Parathyroid adenoma (tissue), 2 donors: ENCODE results near the gene TAS2R9.

ENCODE experiments used
- H2AFZ ChIP-seq: fragments of 300-600 bp; sonication (generic); one replicate; pipeline ENCODE4 v1.7.0; 2017; ENCODE audit warnings: antibody characterized with exemption, mild to moderate bottlenecking
- H3K27ac ChIP-seq: fragments of 300-600 bp; sonication (generic); one replicate; pipeline ENCODE4 v1.7.0; 2017
- H3K27me3 ChIP-seq: fragments of 300-600 bp; sonication (generic); one replicate; pipeline ENCODE4 v1.7.0; 2017; ENCODE audit warnings: low read length; ENCODE audit not compliant: control insufficient read depth, insufficient read depth
- H3K36me3 ChIP-seq: fragments of 300-600 bp; sonication (generic); one replicate; pipeline ENCODE4 v1.7.0; 2017; ENCODE audit warnings: low read length; ENCODE audit not compliant: control insufficient read depth, insufficient read depth
- H3K4me1 ChIP-seq: fragments of 300-600 bp; sonication (generic); one replicate; pipeline ENCODE4 v1.7.0; 2017; ENCODE audit warnings: control low read depth
- H3K4me2 ChIP-seq: fragments of 300-600 bp; sonication (generic); one replicate; pipeline ENCODE4 v1.7.0; 2017; ENCODE audit warnings: low read length
- H3K4me3 ChIP-seq: fragments of 300-600 bp; sonication (generic); one replicate; pipeline ENCODE4 v1.7.0; 2017; ENCODE audit warnings: low read depth, low read length
- H3K79me2 ChIP-seq: fragments of 300-600 bp; sonication (generic); one replicate; pipeline ENCODE4 v1.7.0; 2017; ENCODE audit warnings: control low read depth
- H3K9ac ChIP-seq: fragments of 300-600 bp; sonication (generic); one replicate; pipeline ENCODE4 v1.7.0; 2017; ENCODE audit warnings: mild to moderate bottlenecking
- H3K9me3 ChIP-seq: fragments of 300-600 bp; sonication (generic); one replicate; pipeline ENCODE4 v1.7.0; 2017; ENCODE audit warnings: low read length; ENCODE audit not compliant: control insufficient read depth
- CTCF ChIP-seq: fragments of 300-600 bp; sonication (generic); IDR thresholded peaks from one replicate; pipeline ENCODE4 v1.7.0; 2017; ENCODE audit warnings: antibody characterized with exemption, mild to moderate bottlenecking
- donor health status: primary hyperparathyroidism.

TAS2R9 gene

GRCh38 chr12:10849425-10849878, 39.5 kb upstream of the TAS2R9 start, which contains the start of gene PRR4:
Gene PRR4, minus strand, starts transcription at chr12:10849475. Its CDS starts 38 bp downstream, at chr12:10849437.
- Histone ChIP-seq H3K79me2 (no peaks in the 10 kb centered on the region), H3K9ac (no peak within 1 kb of the TSS), H3K27ac (no peak within 1 kb of the TSS), H3K4me2 (no peak within 1 kb of the TSS), H3K36me3 (no peaks in the 10 kb centered on the region), H3K4me1 (peaks cover 3% of the 10 kb centered on the region), H2AFZ (no peak within 1 kb of the TSS), H3K9me3 (no peaks in the 10 kb centered on the region), H3K4me3 (no peak within 1 kb of the TSS), H3K27me3 (no peaks in the 10 kb centered on the region)
- no peak for TF ChIP-seq CTCF

GRCh38 chr12:10847744-10848143, 37.8 kb upstream of the TAS2R9 start:
- no peak for TF ChIP-seq CTCF
- H3K36me3 ChIP-seq = no peaks in the 10 kb centered on the region
- H3K4me1 ChIP-seq = peaks cover 3% of the 10 kb centered on the region
- no peaks in the 10 kb centered on the region for H3K79me2 ChIP-seq
- no peaks in the 10 kb centered on the region for H3K27me3 ChIP-seq
- H3K9me3 ChIP-seq = no peaks in the 10 kb centered on the region
- H3K4me3 ChIP-seq = no peak overlapping the region
- no peak overlapping the region for H2AFZ ChIP-seq
- no peak overlapping the region for H3K4me2 ChIP-seq
- H3K27ac ChIP-seq = no peak overlapping the region
- H3K9ac ChIP-seq = no peak overlapping the region

GRCh38 chr12:10842862-10843261, 32.9 kb upstream of the TAS2R9 start:
- H3K4me2 ChIP-seq = no peak overlapping the region
- H3K36me3 ChIP-seq = no peaks in the 10 kb centered on the region
- no peaks in the 10 kb centered on the region for H3K79me2 ChIP-seq
- H3K4me1 ChIP-seq = no peaks in the 10 kb centered on the region
- no peaks in the 10 kb centered on the region for H3K9me3 ChIP-seq
- no peaks in the 10 kb centered on the region for H3K27me3 ChIP-seq
- no peak overlapping the region for H3K4me3 ChIP-seq
- H3K9ac ChIP-seq = no peak overlapping the region
- no peak for TF ChIP-seq CTCF
- H2AFZ ChIP-seq = no peak overlapping the region
- H3K27ac ChIP-seq = no peak overlapping the region

GRCh38 chr12:10838461-10838860, 28.5 kb upstream of the TAS2R9 start:
- Histone ChIP-seq H2AFZ (no peak overlapping the region), H3K4me2 (no peak overlapping the region), H3K9ac (no peak overlapping the region), H3K27me3 (no peaks in the 10 kb centered on the region), H3K4me1 (no peaks in the 10 kb centered on the region), H3K9me3 (no peaks in the 10 kb centered on the region), H3K36me3 (no peaks in the 10 kb centered on the region), H3K27ac (no peak overlapping the region), H3K79me2 (no peaks in the 10 kb centered on the region), H3K4me3 (no peak overlapping the region)
- TF ChIP-seq CTCF = no peak

- Histone ChIP-seq H3K79me2 (no peaks in the 10 kb centered on the region), H3K27me3 (no peaks in the 10 kb centered on the region), H3K9ac (no peak overlapping the region), H3K36me3 (no peaks in the 10 kb centered on the region), H3K27ac (no peak overlapping the region), H2AFZ (no peak overlapping the region), H3K9me3 (no peaks in the 10 kb centered on the region), H3K4me1 (no peaks in the 10 kb centered on the region), H3K4me3 (no peak overlapping the region), H3K4me2 (no peak overlapping the region)
- no peak for TF ChIP-seq CTCF
Observed at GRCh38 chr12:10829994-10830393, 20.0 kb upstream of the TAS2R9 start.
